ENCODE measurements around the gene SF3B5.

The SF3B5 gene

GRCh38 chr6:144098993-144099392 lies 3.6 kb upstream of the SF3B5 start:
- Histone ChIP-seq H4K20me1 (ENCODE audit: insufficient read depth) (no peaks in the 10 kb centered on the region), H3K4me3 (IDR thresholded peaks at IDR 0.05; ENCODE audit: insufficient read depth, low read depth, low read length) (no peak overlapping the region), H3K27ac (peak overlapping the region; percentile 50), H3K79me2 (ENCODE audit: insufficient read depth, low read depth) (peaks cover 11% of the 10 kb centered on the region), H3K36me3 (ENCODE audit: insufficient read depth) (no peaks in the 10 kb centered on the region), H2AFZ (ENCODE audit: low read depth) (no peak overlapping the region), H3K4me1 (ENCODE audit: low read depth, poor library complexity, severe bottlenecking) (peaks cover 20% of the 10 kb centered on the region), H3K27me3 (ENCODE audit: insufficient read depth, low read depth) (no peaks in the 10 kb centered on the region), H3K4me2 (peak overlapping the region; percentile 16; the same call in 1 of the 2 replicates), H3K9ac (no peak overlapping the region)
- TF ChIP-seq CTCF (conservative IDR thresholded peaks at IDR 0.05; ENCODE audit: low read depth, low read length): no peak

GRCh38 chr6:144094731-144095133 lies 641 bp downstream of the SF3B5 start:
- H3K4me3 ChIP-seq (IDR thresholded peaks at IDR 0.05; ENCODE audit: insufficient read depth, low read depth, low read length): no peak overlapping the region
- no peaks in the 10 kb centered on the region for H4K20me1 ChIP-seq (ENCODE audit: insufficient read depth)
- no peak for TF ChIP-seq CTCF (conservative IDR thresholded peaks at IDR 0.05; ENCODE audit: low read depth, low read length)
- H3K4me2 ChIP-seq: peak overlapping the region; percentile 99
- H3K79me2 ChIP-seq (ENCODE audit: insufficient read depth, low read depth): peaks cover 24% of the 10 kb centered on the region
- peak overlapping the region; percentile 86 for H3K9ac ChIP-seq
- H3K27ac ChIP-seq: peak overlapping the region; percentile 79
- H2AFZ ChIP-seq (ENCODE audit: low read depth): peak overlapping the region; percentile 91; the same call in 1 of the 2 replicates
- peaks cover 44% of the 10 kb centered on the region for H3K4me1 ChIP-seq (ENCODE audit: low read depth, poor library complexity, severe bottlenecking)
- H3K27me3 ChIP-seq (ENCODE audit: insufficient read depth, low read depth): no peaks in the 10 kb centered on the region
- no peaks in the 10 kb centered on the region for H3K36me3 ChIP-seq (ENCODE audit: insufficient read depth)

GRCh38 chr6:144093658-144094057 lies 1.7 kb downstream of the SF3B5 start:
- no peaks in the 10 kb centered on the region for H3K27me3 ChIP-seq (ENCODE audit: insufficient read depth, low read depth)
- no peaks in the 10 kb centered on the region for H4K20me1 ChIP-seq (ENCODE audit: insufficient read depth)
- peak overlapping the region; percentile 99; the same call in 1 of the 2 replicates for H3K4me2 ChIP-seq
- no peak overlapping the region for H3K4me3 ChIP-seq (IDR thresholded peaks at IDR 0.05; ENCODE audit: insufficient read depth, low read depth, low read length)
- H3K79me2 ChIP-seq (ENCODE audit: insufficient read depth, low read depth): peaks cover 24% of the 10 kb centered on the region
- peaks cover 39% of the 10 kb centered on the region for H3K4me1 ChIP-seq (ENCODE audit: low read depth, poor library complexity, severe bottlenecking)
- H2AFZ ChIP-seq (ENCODE audit: low read depth): no peak overlapping the region
- H3K9ac ChIP-seq: no peak overlapping the region
- no peak overlapping the region for H3K27ac ChIP-seq
- no peaks in the 10 kb centered on the region for H3K36me3 ChIP-seq (ENCODE audit: insufficient read depth)
- no peak for TF ChIP-seq CTCF (conservative IDR thresholded peaks at IDR 0.05; ENCODE audit: low read depth, low read length)

GRCh38 chr6:144093236-144093635 lies 2.1 kb downstream of the SF3B5 start:
- H3K9ac ChIP-seq: no peak overlapping the region
- no peak overlapping the region for H3K27ac ChIP-seq
- H2AFZ ChIP-seq (ENCODE audit: low read depth): no peak overlapping the region
- TF ChIP-seq CTCF (conservative IDR thresholded peaks at IDR 0.05; ENCODE audit: low read depth, low read length): no peak
- no peaks in the 10 kb centered on the region for H3K27me3 ChIP-seq (ENCODE audit: insufficient read depth, low read depth)
- no peaks in the 10 kb centered on the region for H3K36me3 ChIP-seq (ENCODE audit: insufficient read depth)
- H3K4me2 ChIP-seq: peak overlapping the region; percentile 99; the same call in 1 of the 2 replicates
- no peak overlapping the region for H3K4me3 ChIP-seq (IDR thresholded peaks at IDR 0.05; ENCODE audit: insufficient read depth, low read depth, low read length)
- peaks cover 36% of the 10 kb centered on the region for H3K4me1 ChIP-seq (ENCODE audit: low read depth, poor library complexity, severe bottlenecking)
- no peaks in the 10 kb centered on the region for H4K20me1 ChIP-seq (ENCODE audit: insufficient read depth)
- peaks cover 24% of the 10 kb centered on the region for H3K79me2 ChIP-seq (ENCODE audit: insufficient read depth, low read depth)
